Activated T-cell treated with anti-CD3 and anti-CD28 coated beads, Interleukin-2, amount 50 U/mL, for 4 hours (primary cell): Measurements from ENCODE around the gene MAPT. TPM values are rescaled to one million over a fixed set of nuclear protein-coding genes. Genes with fewer than 3 reads are reported as not detected.

ENCODE experiments used
- ATAC-seq, 2 donors: fragments of 200-7000 bp; cut with Tn5 transposase; one replicate each; pipeline ENCODE4 v1.10.0; 2021
- DNase-seq: peaks from one replicate; pipeline ENCODE4 v3.0.0-alpha.2; 2020
- H3K27me3 Mint-ChIP-seq: one replicate; pipeline ENCODE4 v1.8.0; 2021; ENCODE audit warnings: low read depth, mixed read lengths
- H3K36me3 Mint-ChIP-seq: one replicate; pipeline ENCODE4 v1.8.0; 2022; ENCODE audit warnings: mixed read lengths; ENCODE audit not compliant: insufficient read depth
- H3K4me1 Mint-ChIP-seq: one replicate; pipeline ENCODE4 v1.8.0; 2021; ENCODE audit warnings: low read depth, mixed read lengths
- H3K4me3 Mint-ChIP-seq: one replicate; pipeline ENCODE4 v1.8.0; 2021; ENCODE audit warnings: mild to moderate bottlenecking, moderate library complexity, mixed read lengths
- H3K9me3 Mint-ChIP-seq: one replicate; pipeline ENCODE4 v1.8.0; 2021; ENCODE audit warnings: mixed read lengths
- total RNA-seq, 3 donors: library from RNA; stranded (reverse); gene quantifications; one replicate each; pipeline ENCODE4 v1.2.1, GENCODE V29; 2021

The MAPT gene
- total RNA-seq, 3 donors from 2014 or later, result 1.3 to 1.8 (median 1.8) TPM

- Mint-ChIP-seq H3K36me3 (peaks cover 35% of the 10 kb centered on the region), H3K27me3 (no peaks in the 10 kb centered on the region), H3K4me1 (peaks cover 14% of the 10 kb centered on the region), H3K4me3 (no peak overlapping the region), H3K9me3 (no peaks in the 10 kb centered on the region)
- DNase-seq (no peak), ATAC-seq (no peak)
Measured at GRCh38 chr17:46044989-46045388, 150.6 kb downstream of the MAPT start.

GRCh38 chr17:46045639-46046038 lies 151.3 kb downstream of the MAPT start:
- Mint-ChIP-seq H3K9me3 (no peaks in the 10 kb centered on the region), H3K27me3 (no peaks in the 10 kb centered on the region), H3K4me3 (no peak overlapping the region), H3K36me3 (peaks cover 34% of the 10 kb centered on the region), H3K4me1 (peaks cover 14% of the 10 kb centered on the region)
- DNase-seq, result no peak
- peak; percentile 62 to 69 for ATAC-seq

- no peaks in the 10 kb centered on the region for H3K9me3 Mint-ChIP-seq
- peaks cover 43% of the 10 kb centered on the region for H3K36me3 Mint-ChIP-seq
- no peak overlapping the region for H3K4me3 Mint-ChIP-seq
- no peak for ATAC-seq
- no peak for DNase-seq
- peaks cover 25% of the 10 kb centered on the region for H3K4me1 Mint-ChIP-seq
- no peaks in the 10 kb centered on the region for H3K27me3 Mint-ChIP-seq
Measured at GRCh38 chr17:46046957-46047356, 152.6 kb downstream of the MAPT start.

- Mint-ChIP-seq H3K36me3 (peaks cover 47% of the 10 kb centered on the region), H3K4me3 (no peak overlapping the region)
Measured at GRCh38 chr17:46047398-46047797, 153.0 kb downstream of the MAPT start.

GRCh38 chr17:46047856-46048255 lies 153.5 kb downstream of the MAPT start:
- ATAC-seq, result no peak
- peaks cover 47% of the 10 kb centered on the region for H3K36me3 Mint-ChIP-seq
- H3K4me1 Mint-ChIP-seq, result peaks cover 30% of the 10 kb centered on the region
- no peak overlapping the region for H3K4me3 Mint-ChIP-seq
- no peak for DNase-seq
- no peaks in the 10 kb centered on the region for H3K9me3 Mint-ChIP-seq
- H3K27me3 Mint-ChIP-seq, result no peaks in the 10 kb centered on the region

More at GRCh38 chr17:46047398-46047797, 153.0 kb downstream of the MAPT start:
- no peak for DNase-seq
- H3K4me1 Mint-ChIP-seq, result peaks cover 29% of the 10 kb centered on the region
- no peaks in the 10 kb centered on the region for H3K9me3 Mint-ChIP-seq
- no peak for ATAC-seq
- H3K27me3 Mint-ChIP-seq, result no peaks in the 10 kb centered on the region

- no peaks in the 10 kb centered on the region for H3K9me3 Mint-ChIP-seq
- H3K36me3 Mint-ChIP-seq, result peaks cover 45% of the 10 kb centered on the region
- peaks cover 35% of the 10 kb centered on the region for H3K4me1 Mint-ChIP-seq
- DNase-seq, result no peak
- no peaks in the 10 kb centered on the region for H3K27me3 Mint-ChIP-seq
- ATAC-seq, result no peak
- no peak overlapping the region for H3K4me3 Mint-ChIP-seq
Measured at GRCh38 chr17:46049656-46050055, 155.3 kb downstream of the MAPT start.

GRCh38 chr17:46053911-46054534 lies 159.7 kb downstream of the MAPT start:
- Mint-ChIP-seq H3K4me3 (no peak overlapping the region), H3K27me3 (no peaks in the 10 kb centered on the region), H3K9me3 (no peaks in the 10 kb centered on the region), H3K4me1 (peaks cover 49% of the 10 kb centered on the region), H3K36me3 (peaks cover 42% of the 10 kb centered on the region)
- DNase-seq, result no peak
- ATAC-seq, result no peak

- Mint-ChIP-seq H3K4me1 (peaks cover 39% of the 10 kb centered on the region), H3K27me3 (no peaks in the 10 kb centered on the region)
- ATAC-seq, result peak; percentile 42 to 54
Measured at GRCh38 chr17:46056800-46057304, 162.5 kb downstream of the MAPT start.

GRCh38 chr17:46057366-46057765 lies 163.0 kb downstream of the MAPT start:
- H3K36me3 Mint-ChIP-seq, result peaks cover 21% of the 10 kb centered on the region

More at GRCh38 chr17:46056800-46057304, 162.5 kb downstream of the MAPT start:
- Mint-ChIP-seq H3K36me3 (peaks cover 24% of the 10 kb centered on the region), H3K9me3 (no peaks in the 10 kb centered on the region), H3K4me3 (no peak overlapping the region)
- no peak for DNase-seq

GRCh38 chr17:46059486-46059885 lies 165.1 kb downstream of the MAPT start:
- ATAC-seq, result no peak
- Mint-ChIP-seq H3K36me3 (peaks cover 18% of the 10 kb centered on the region), H3K4me1 (peaks cover 28% of the 10 kb centered on the region), H3K9me3 (no peaks in the 10 kb centered on the region), H3K4me3 (no peak overlapping the region), H3K27me3 (no peaks in the 10 kb centered on the region)
- DNase-seq, result no peak

More at GRCh38 chr17:46057366-46057765, 163.0 kb downstream of the MAPT start:
- Mint-ChIP-seq H3K4me1 (peaks cover 35% of the 10 kb centered on the region), H3K27me3 (no peaks in the 10 kb centered on the region), H3K9me3 (no peaks in the 10 kb centered on the region), H3K4me3 (no peak overlapping the region)
- ATAC-seq (no peak), DNase-seq (no peak)

- Mint-ChIP-seq H3K4me3 (no peak overlapping the region), H3K27me3 (no peaks in the 10 kb centered on the region), H3K9me3 (no peaks in the 10 kb centered on the region), H3K36me3 (peaks cover 23% of the 10 kb centered on the region), H3K4me1 (peaks cover 28% of the 10 kb centered on the region)
- no peak for DNase-seq
- ATAC-seq, result no peak
Measured at GRCh38 chr17:46060461-46060860, 166.1 kb downstream of the MAPT start.

GRCh38 chr17:46061435-46061834 lies 167.1 kb downstream of the MAPT start:
- DNase-seq, result no peak
- no peak overlapping the region for H3K4me3 Mint-ChIP-seq
- H3K27me3 Mint-ChIP-seq, result no peaks in the 10 kb centered on the region
- no peaks in the 10 kb centered on the region for H3K9me3 Mint-ChIP-seq
- peaks cover 29% of the 10 kb centered on the region for H3K36me3 Mint-ChIP-seq
- no peak for ATAC-seq
- peaks cover 27% of the 10 kb centered on the region for H3K4me1 Mint-ChIP-seq

- peaks cover 34% of the 10 kb centered on the region for H3K36me3 Mint-ChIP-seq
- no peaks in the 10 kb centered on the region for H3K27me3 Mint-ChIP-seq
- no peaks in the 10 kb centered on the region for H3K9me3 Mint-ChIP-seq
- DNase-seq (no peak), ATAC-seq (no peak)
- H3K4me1 Mint-ChIP-seq, result peaks cover 15% of the 10 kb centered on the region
- no peak overlapping the region for H3K4me3 Mint-ChIP-seq
Measured at GRCh38 chr17:46063241-46063640, 168.9 kb downstream of the MAPT start.

GRCh38 chr17:46064460-46064859 lies 170.1 kb downstream of the MAPT start:
- peaks cover 10% of the 10 kb centered on the region for H3K4me1 Mint-ChIP-seq
- ATAC-seq (no peak), DNase-seq (no peak)
- peaks cover 31% of the 10 kb centered on the region for H3K36me3 Mint-ChIP-seq
- H3K27me3 Mint-ChIP-seq, result no peaks in the 10 kb centered on the region
- H3K9me3 Mint-ChIP-seq, result no peaks in the 10 kb centered on the region
- no peak overlapping the region for H3K4me3 Mint-ChIP-seq

GRCh38 chr17:46071796-46072195 lies 177.4 kb downstream of the MAPT start:
- Mint-ChIP-seq H3K9me3 (no peaks in the 10 kb centered on the region), H3K4me3 (no peak overlapping the region), H3K36me3 (peaks cover 28% of the 10 kb centered on the region), H3K27me3 (no peaks in the 10 kb centered on the region), H3K4me1 (peaks cover 31% of the 10 kb centered on the region)
- ATAC-seq (no peak), DNase-seq (no peak)
